ENCODE data around the gene LMTK2.

The LMTK2 gene

GRCh38 chr7:98196706-98197605 lies 90.3 kb downstream of the LMTK2 start:
- no peaks in the 10 kb centered on the region for H3K9me3 ChIP-seq (ENCODE audit: low read length)
- no peaks in the 10 kb centered on the region for H3K4me1 ChIP-seq (ENCODE audit: insufficient read depth, low read length)
- H3K27ac ChIP-seq (ENCODE audit: low read depth, low read length), result no peak overlapping the region
- no peak overlapping the region for H3K9ac ChIP-seq (ENCODE audit: low read length)
- no peak overlapping the region for H3K4me3 ChIP-seq (ENCODE audit: low read depth in 1 of 2, low read length in 2 of 2)
- peaks cover 31% of the 10 kb centered on the region for H3K36me3 ChIP-seq (ENCODE audit: insufficient read depth, low read length)
- no peaks in the 10 kb centered on the region for H3K27me3 ChIP-seq (ENCODE audit: control insufficient read depth in 1 of 2, insufficient read depth in 2 of 2, low read length in 2 of 2)

GRCh38 chr7:98199131-98199530 lies 92.5 kb downstream of the LMTK2 start:
- H3K36me3 ChIP-seq (ENCODE audit: insufficient read depth, low read length), result peaks cover 14% of the 10 kb centered on the region
- H3K9me3 ChIP-seq (ENCODE audit: low read length), result no peaks in the 10 kb centered on the region
- no peak overlapping the region for H3K9ac ChIP-seq (ENCODE audit: low read length)
- H3K27ac ChIP-seq (ENCODE audit: low read depth, low read length), result no peak overlapping the region
- no peak overlapping the region for H3K4me3 ChIP-seq (ENCODE audit: low read depth in 1 of 2, low read length in 2 of 2)
- H3K4me1 ChIP-seq (ENCODE audit: insufficient read depth, low read length), result no peaks in the 10 kb centered on the region
- no peaks in the 10 kb centered on the region for H3K27me3 ChIP-seq (ENCODE audit: control insufficient read depth in 1 of 2, insufficient read depth in 2 of 2, low read length in 2 of 2)

DNA sequence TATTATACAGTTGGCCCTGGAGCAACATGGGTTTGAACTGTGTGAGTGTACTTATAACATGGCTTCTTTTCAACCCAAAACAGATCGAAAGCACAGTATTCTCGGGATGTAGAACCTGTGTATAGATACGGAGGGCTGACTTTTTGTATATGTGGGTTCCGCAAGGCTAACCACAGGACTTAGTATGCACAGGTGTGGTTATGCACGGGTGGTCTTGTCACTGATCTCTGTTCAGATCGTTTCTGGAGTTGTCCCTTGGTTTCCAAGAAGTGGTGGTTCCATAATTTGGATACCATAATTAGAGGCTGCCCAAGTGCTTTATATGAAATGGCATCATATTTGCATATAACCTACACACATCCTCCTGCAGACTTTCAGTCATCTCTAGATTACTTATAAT lies 93.7 kb downstream of the LMTK2 start:
- no peaks in the 10 kb centered on the region for H3K27me3 ChIP-seq (ENCODE audit: control insufficient read depth in 1 of 2, insufficient read depth in 2 of 2, low read length in 2 of 2)
- H3K9me3 ChIP-seq (ENCODE audit: low read length), result no peaks in the 10 kb centered on the region
- H3K27ac ChIP-seq (ENCODE audit: low read depth, low read length), result no peak overlapping the region
- H3K4me1 ChIP-seq (ENCODE audit: insufficient read depth, low read length), result no peaks in the 10 kb centered on the region
- no peak overlapping the region for H3K4me3 ChIP-seq (ENCODE audit: low read depth in 1 of 2, low read length in 2 of 2)
- H3K36me3 ChIP-seq (ENCODE audit: insufficient read depth, low read length), result peaks cover 9% of the 10 kb centered on the region
- no peak overlapping the region for H3K9ac ChIP-seq (ENCODE audit: low read length)

DNA sequence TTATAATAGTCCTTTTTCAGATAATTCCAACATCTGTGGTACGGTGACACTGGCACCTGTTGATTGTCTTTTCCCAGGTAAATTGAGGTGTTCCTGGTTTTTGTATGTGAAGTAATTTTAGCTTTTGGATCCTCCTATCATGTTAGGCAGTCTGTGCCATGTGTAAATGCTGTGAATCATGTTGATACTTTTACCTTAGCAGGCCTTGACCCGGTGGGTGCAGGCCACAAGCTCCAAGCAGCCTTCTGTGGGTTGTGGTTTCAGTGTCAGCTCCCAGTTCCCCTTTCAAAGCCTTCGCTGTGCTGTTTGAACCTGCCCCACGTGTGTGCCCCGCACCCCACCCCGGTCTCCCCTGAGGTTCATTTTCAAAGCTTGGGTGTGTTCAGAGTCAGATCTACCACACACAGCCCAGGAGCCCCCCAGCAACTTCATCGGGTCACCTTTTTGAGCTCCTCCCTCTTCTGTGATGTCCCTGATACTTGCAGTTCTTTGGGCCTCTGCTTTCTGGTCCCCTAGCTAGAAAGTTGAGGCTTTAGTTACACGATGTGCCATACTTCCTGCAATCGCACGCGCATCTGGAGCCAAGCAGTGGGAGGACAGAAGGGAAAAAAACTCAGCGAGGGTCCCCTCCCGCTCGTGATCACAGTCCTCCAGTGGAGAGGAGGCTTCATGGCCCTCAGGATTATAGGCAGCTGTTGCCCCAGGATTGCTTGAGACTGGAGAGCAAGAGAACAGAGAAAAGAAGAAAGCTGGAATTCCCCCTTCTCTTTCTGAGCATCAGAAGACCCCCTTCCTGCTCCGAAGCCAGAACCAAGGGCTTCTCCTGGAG lies 95.9 kb downstream of the LMTK2 start:
- Histone ChIP-seq H3K27me3 (ENCODE audit: control insufficient read depth in 1 of 2, insufficient read depth in 2 of 2, low read length in 2 of 2) (no peaks in the 10 kb centered on the region), H3K9me3 (ENCODE audit: low read length) (no peaks in the 10 kb centered on the region), H3K36me3 (ENCODE audit: insufficient read depth, low read length) (peaks cover 23% of the 10 kb centered on the region), H3K4me3 (ENCODE audit: low read depth in 1 of 2, low read length in 2 of 2) (no peak overlapping the region), H3K9ac (ENCODE audit: low read length) (no peak overlapping the region), H3K27ac (ENCODE audit: low read depth, low read length) (no peak overlapping the region), H3K4me1 (ENCODE audit: insufficient read depth, low read length) (no peaks in the 10 kb centered on the region)

GRCh38 chr7:98203261-98203963 lies 96.8 kb downstream of the LMTK2 start:
- Histone ChIP-seq H3K27me3 (ENCODE audit: control insufficient read depth in 1 of 2, insufficient read depth in 2 of 2, low read length in 2 of 2) (no peaks in the 10 kb centered on the region), H3K36me3 (ENCODE audit: insufficient read depth, low read length) (peaks cover 23% of the 10 kb centered on the region), H3K9ac (ENCODE audit: low read length) (no peak overlapping the region), H3K27ac (ENCODE audit: low read depth, low read length) (no peak overlapping the region), H3K4me3 (ENCODE audit: low read depth in 1 of 2, low read length in 2 of 2) (no peak overlapping the region), H3K9me3 (ENCODE audit: low read length) (no peaks in the 10 kb centered on the region), H3K4me1 (ENCODE audit: insufficient read depth, low read length) (no peaks in the 10 kb centered on the region)

DNA sequence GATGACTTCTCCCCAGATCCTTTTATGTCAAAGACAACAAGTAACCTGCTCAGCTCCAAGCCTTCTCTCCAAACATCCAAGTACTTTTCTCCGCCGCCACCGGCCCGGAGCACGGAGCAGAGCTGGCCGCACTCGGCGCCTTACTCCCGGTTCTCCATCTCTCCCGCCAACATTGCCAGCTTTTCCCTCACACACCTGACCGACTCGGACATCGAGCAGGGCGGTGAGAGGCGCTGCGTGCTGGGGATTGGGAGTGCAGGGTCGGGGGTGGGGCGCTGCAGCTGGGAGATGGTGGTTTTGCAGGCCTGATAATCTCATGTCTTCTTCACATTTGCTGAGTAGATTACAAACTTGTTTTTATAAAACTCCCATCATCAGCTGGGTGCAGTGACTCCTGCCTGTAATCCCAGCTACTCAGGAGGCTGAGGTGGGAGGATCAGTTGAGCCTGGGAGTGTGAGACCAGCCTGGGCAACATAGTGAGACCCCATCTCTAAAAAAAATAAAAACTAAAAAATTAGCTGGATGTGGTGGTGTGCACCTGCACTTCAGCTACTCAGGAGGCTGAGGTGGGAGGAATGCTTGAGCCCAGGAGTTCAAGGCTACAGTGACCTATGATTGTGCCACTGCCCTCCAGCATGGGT lies 97.4 kb downstream of the LMTK2 start:
- Histone ChIP-seq H3K36me3 (ENCODE audit: insufficient read depth, low read length) (peaks cover 23% of the 10 kb centered on the region), H3K9ac (ENCODE audit: low read length) (no peak overlapping the region), H3K27me3 (ENCODE audit: control insufficient read depth in 1 of 2, insufficient read depth in 2 of 2, low read length in 2 of 2) (no peaks in the 10 kb centered on the region), H3K4me1 (ENCODE audit: insufficient read depth, low read length) (no peaks in the 10 kb centered on the region), H3K4me3 (ENCODE audit: low read depth in 1 of 2, low read length in 2 of 2) (no peak overlapping the region), H3K9me3 (ENCODE audit: low read length) (no peaks in the 10 kb centered on the region), H3K27ac (ENCODE audit: low read depth, low read length) (no peak overlapping the region)

GRCh38 chr7:98204670-98205069 lies 98.0 kb downstream of the LMTK2 start:
- no peaks in the 10 kb centered on the region for H3K4me1 ChIP-seq (ENCODE audit: insufficient read depth, low read length)
- H3K9ac ChIP-seq (ENCODE audit: low read length), result no peak overlapping the region
- H3K27ac ChIP-seq (ENCODE audit: low read depth, low read length), result no peak overlapping the region
- no peak overlapping the region for H3K4me3 ChIP-seq (ENCODE audit: low read depth in 1 of 2, low read length in 2 of 2)
- peaks cover 23% of the 10 kb centered on the region for H3K36me3 ChIP-seq (ENCODE audit: insufficient read depth, low read length)
- no peaks in the 10 kb centered on the region for H3K27me3 ChIP-seq (ENCODE audit: control insufficient read depth in 1 of 2, insufficient read depth in 2 of 2, low read length in 2 of 2)
- no peaks in the 10 kb centered on the region for H3K9me3 ChIP-seq (ENCODE audit: low read length)

DNA sequence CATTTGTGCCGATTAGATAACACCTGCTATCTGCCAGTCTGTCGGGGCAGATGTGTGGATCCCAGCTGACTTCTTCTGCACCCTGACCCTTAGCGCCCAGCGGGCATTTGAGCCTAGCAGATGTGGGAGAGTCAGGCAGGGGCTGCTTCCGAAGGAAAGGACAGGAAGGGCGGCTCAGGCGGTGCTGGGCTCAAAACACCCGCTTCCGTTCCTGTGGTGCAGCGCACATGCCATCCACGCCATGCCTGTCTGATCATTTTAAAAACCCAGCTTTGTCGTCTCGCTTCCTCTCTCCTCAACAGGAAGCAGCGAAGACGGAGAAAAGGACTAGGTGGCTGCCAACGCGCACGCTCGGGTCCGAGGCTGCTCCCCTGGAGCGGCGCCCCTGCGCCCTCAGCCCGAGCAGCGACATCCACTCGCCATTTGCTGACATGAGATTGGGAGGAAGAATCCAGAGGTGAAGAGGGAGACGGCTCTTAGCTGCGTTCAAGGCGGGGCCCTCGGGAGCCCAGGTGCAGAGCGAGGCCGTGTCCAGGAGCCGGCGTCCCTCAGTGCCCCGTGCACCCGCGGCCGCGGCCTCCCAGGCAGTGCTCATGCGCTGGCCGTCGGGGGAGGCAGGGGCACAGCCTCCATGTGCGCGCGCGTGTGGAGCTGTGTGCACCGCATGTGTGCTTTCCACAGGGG lies 98.6 kb downstream of the LMTK2 start:
- no peak overlapping the region for H3K9ac ChIP-seq (ENCODE audit: low read length)
- no peak overlapping the region for H3K4me3 ChIP-seq (ENCODE audit: low read depth in 1 of 2, low read length in 2 of 2)
- H3K27me3 ChIP-seq (ENCODE audit: control insufficient read depth in 1 of 2, insufficient read depth in 2 of 2, low read length in 2 of 2), result peaks cover 0 to 3% of the 10 kb centered on the region in 2 donors
- no peaks in the 10 kb centered on the region for H3K4me1 ChIP-seq (ENCODE audit: insufficient read depth, low read length)
- no peak overlapping the region for H3K27ac ChIP-seq (ENCODE audit: low read depth, low read length)
- H3K36me3 ChIP-seq (ENCODE audit: insufficient read depth, low read length), result peaks cover 23% of the 10 kb centered on the region
- no peaks in the 10 kb centered on the region for H3K9me3 ChIP-seq (ENCODE audit: low read length)

- Histone ChIP-seq H3K4me3 (ENCODE audit: low read depth in 1 of 2, low read length in 2 of 2) (no peak overlapping the region), H3K27ac (ENCODE audit: low read depth, low read length) (no peak overlapping the region), H3K4me1 (ENCODE audit: insufficient read depth, low read length) (no peaks in the 10 kb centered on the region), H3K9ac (ENCODE audit: low read length) (no peak overlapping the region), H3K27me3 (ENCODE audit: control insufficient read depth in 1 of 2, insufficient read depth in 2 of 2, low read length in 2 of 2) (peaks cover 0 to 12% of the 10 kb centered on the region in 2 donors), H3K9me3 (ENCODE audit: low read length) (no peaks in the 10 kb centered on the region), H3K36me3 (ENCODE audit: insufficient read depth, low read length) (peaks cover 23% of the 10 kb centered on the region)
Observed at GRCh38 chr7:98206451-98207330, 100.0 kb downstream of the LMTK2 start.
